ENCODE results near the gene STXBP1.
"Not testable (repeated sequence)": the region's sequence is repeated elsewhere in the genome, so short reads cannot be mapped to it uniquely, and the experiment has no call there.

Gene STXBP1

DNA sequence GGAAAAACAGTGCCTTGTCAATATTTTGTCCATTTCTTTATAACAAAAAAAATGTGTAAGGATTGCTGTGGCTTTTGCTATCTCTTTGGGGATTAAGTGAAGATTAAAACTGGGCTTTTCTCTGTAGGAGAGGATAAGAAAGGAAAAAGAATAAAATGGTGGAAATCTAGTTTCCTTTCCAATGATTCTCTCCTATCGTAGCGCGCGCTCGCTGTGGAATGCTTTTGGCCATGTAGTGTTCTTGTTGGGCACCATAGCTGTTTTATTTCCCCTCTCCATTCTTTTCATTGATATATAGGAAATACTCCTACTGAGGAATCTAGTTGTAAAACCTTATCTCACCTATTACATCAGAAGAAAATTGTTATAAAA lies 1.5 kb downstream of the STXBP1 start:
- no peak for DNase-seq (ENCODE audit: extremely low read depth in 1 of 2, low read depth in 1 of 2)

DNA sequence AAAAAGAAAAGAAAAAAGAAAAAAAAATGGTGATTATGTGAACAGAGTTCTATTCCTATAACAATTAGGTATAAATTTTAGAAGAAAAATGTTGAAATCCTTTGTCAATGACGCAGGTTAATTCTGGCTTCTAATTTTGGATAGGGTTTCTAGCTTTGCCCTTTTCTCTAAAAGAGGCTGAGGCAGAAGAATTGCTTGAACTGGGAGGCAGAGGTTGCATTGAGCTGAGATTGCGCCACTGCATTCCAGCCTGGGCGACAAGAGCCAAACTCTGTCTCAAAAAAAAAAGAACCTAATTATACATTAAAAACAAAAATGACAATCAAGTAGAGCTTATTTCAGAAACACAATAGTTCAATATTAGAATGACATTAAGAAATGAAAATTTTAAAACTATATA lies 2.9 kb downstream of the STXBP1 start:
- DNase-seq (ENCODE audit: extremely low read depth in 1 of 2, low read depth in 1 of 2) = no peak

DNA sequence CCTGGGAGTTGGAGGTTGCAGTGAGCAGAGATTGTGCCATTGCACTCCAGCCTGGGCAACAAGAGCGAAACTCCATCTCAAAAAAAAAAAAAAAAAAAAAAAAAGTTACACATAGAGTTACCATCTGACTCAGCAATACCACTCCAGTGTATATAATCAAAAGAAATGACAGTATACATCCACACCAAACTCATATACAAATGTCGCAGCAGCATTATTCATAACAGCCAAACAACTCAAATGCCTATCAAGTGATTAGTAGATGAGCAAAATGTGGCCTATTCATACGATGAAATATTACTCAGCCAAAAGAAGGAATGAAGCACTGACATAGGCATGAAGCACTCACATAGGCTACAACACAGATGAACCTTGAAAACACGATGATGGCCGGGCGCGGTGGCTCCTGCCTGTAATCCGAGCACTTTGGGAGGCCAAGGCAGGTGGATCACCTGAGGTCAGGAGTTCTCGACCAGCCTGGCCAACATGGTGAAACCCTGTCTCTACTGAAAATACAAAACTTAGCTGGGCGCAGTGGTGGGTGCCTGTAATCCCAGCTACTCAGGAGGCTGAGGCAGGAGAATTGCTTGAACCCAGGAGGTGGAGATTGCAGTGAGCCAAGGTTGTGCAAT lies 9.4 kb downstream of the STXBP1 start:
- not testable (repeated sequence) for DNase-seq (ENCODE audit: extremely low read depth in 1 of 2, low read depth in 1 of 2)

- DNase-seq (ENCODE audit: extremely low read depth in 1 of 2, low read depth in 1 of 2) = no peak
These were observed 14.8 kb downstream of the STXBP1 start for GRCh38 chr9:127626752-127627493.

DNA sequence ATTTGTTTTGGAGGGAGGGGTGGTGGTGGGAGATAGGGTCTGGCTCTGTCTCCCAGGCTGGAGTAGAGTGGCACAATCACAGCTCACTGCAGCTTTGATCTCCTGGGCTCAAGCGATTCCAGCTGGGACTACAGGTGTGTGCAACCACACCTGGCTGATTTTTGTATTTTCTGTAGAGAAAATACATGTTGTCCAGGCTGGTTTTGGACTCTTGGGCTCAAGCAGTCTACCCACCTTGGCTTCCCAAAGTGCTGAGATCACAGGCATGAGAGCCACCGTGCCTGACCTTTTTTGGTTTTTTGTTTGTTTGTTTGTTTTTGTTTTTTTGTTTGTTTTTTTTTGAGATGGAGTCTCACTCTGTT lies 15.4 kb downstream of the STXBP1 start:
- no peak for DNase-seq (ENCODE audit: extremely low read depth in 1 of 2, low read depth in 1 of 2)

GRCh38 chr9:127628758-127629467 lies 16.8 kb downstream of the STXBP1 start:
- no peak for DNase-seq (ENCODE audit: extremely low read depth in 1 of 2, low read depth in 1 of 2)

DNA sequence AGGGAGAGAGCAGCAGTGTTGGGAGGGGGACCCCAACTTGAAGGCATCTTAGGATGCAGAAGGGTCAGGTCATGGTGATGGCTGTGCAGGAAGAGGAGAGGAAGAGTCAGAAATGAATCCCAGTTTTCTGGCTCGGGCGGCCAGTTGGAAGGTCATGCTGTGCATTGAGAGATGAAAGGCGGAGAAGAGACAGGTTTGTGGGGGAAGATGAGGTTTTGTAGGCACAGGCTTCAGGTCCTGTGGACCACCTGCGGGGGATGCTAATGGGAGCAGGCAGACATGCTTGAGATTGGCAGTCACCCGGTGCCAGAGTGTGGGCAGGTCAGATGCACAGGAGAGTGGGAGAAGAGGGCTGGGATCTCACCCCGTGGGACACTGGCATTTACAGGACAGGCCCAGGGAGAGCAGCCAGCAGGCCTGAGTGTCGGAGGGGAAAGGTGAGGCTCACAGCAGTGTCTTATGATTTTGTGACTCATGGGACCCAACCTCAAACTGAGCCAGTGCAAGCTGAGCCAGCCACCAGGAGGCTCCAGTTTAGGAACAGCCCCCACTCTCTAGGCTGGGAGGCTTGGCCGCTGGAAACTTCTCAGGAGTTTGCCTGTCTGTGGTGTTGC lies 17.5 kb downstream of the STXBP1 start:
- no peak for DNase-seq (ENCODE audit: extremely low read depth in 1 of 2, low read depth in 1 of 2)

DNA sequence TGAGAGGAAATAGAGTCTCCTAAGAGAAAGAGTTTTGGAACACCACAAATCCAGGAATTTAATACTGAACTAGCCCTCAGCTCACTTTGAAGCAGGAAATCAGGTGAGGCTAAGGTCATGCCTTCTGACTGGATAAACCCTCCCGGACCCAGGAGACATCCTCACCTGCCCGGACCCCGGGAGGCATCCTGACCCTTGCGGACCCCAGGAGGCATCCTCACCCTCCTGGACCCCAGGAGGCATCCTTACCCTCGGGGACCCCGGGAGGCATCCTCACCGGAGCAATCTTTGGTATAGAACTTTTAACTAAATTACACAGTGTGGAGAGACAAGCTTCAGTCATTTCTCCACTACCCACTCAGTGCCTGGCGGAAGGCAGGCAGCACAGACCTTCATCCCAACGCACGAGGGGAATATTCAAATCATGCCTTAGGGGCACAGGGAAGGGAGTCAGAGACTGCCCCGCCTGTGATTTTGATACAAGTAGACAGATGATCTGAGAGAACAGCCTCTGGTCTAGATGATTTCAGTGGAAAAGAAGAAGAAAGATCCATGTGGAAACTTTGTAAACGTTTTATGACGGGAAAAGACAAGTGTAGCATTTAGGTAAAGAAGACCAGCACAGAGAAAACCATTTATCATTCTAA lies 21.3 kb downstream of the STXBP1 start:
- DNase-seq (ENCODE audit: extremely low read depth in 1 of 2, low read depth in 1 of 2) = no peak

GRCh38 chr9:127634021-127634420 lies 21.9 kb downstream of the STXBP1 start:
- no peak for DNase-seq (ENCODE audit: extremely low read depth in 1 of 2, low read depth in 1 of 2)

- DNase-seq (ENCODE audit: extremely low read depth in 1 of 2, low read depth in 1 of 2) = no peak
These were observed 22.6 kb downstream of the STXBP1 start for GRCh38 chr9:127634698-127635097.

DNA sequence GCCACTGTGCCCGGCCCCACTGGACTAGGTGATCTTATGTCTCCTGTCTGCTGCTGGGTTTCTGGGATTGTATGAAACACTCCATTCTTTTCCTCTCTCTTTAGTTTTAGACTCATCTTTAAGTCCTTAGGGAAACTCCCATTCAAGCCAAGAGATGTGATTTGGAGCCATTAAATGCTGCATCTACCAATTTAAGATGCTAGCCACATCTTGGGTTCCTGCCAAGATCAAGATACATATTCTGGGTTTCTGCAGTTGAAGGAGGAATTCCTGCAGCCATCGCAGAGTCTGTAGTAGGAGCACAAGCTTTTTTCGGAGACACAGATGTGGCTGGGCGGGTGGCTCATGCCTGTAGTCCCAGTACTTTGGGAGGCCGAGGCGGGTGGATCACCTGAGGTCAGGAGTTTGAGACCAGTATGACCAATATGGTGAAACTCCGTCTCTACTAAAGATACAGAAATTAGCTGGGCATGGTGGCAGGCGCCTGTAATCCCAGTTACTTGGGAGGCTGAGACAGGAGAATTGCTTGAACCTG lies 23.2 kb downstream of the STXBP1 start:
- no peak for DNase-seq (ENCODE audit: extremely low read depth in 1 of 2, low read depth in 1 of 2)

GRCh38 chr9:127637322-127637847 lies 25.3 kb downstream of the STXBP1 start:
- no peak for DNase-seq (ENCODE audit: extremely low read depth in 1 of 2, low read depth in 1 of 2)

DNA sequence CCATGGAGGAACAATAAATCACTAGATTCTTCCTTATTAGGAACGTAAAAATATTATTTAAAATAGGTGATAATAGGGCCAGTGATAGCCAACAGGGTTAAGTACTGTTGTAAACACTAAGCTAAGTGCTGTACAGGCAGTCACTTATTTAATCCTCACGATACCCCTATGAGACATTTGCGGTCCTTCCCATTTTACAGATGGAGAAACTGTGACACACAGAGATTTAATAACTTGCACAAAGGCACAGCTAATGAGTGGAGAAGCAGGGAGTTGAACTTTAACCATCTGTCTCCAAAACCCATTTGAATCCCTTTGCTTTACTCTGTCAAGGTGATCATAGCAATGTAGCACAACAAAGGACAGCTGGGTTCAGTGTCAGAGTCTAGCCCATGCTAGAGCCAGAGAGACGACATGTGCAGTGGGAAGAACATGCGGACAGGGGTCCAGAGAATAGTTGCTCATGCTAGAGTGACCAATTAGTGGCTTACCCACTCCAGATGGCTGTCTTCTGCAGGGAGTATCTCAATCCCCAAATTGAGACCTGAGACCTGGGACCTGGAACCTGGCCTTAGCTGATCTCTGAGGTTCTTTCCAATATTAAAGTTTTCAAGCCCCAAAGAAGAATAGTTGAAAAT lies 28.9 kb downstream of the STXBP1 start:
- DNase-seq (ENCODE audit: extremely low read depth in 1 of 2, low read depth in 1 of 2) = no peak

GRCh38 chr9:127642082-127642740 lies 30.1 kb downstream of the STXBP1 start:
- no peak for DNase-seq (ENCODE audit: extremely low read depth in 1 of 2, low read depth in 1 of 2)

- DNase-seq (ENCODE audit: extremely low read depth in 1 of 2, low read depth in 1 of 2) = no peak
These were observed 32.2 kb downstream of the STXBP1 start for GRCh38 chr9:127644146-127644827.

GRCh38 chr9:127644943-127645342 lies 32.9 kb downstream of the STXBP1 start:
- no peak for DNase-seq (ENCODE audit: extremely low read depth in 1 of 2, low read depth in 1 of 2)

DNA sequence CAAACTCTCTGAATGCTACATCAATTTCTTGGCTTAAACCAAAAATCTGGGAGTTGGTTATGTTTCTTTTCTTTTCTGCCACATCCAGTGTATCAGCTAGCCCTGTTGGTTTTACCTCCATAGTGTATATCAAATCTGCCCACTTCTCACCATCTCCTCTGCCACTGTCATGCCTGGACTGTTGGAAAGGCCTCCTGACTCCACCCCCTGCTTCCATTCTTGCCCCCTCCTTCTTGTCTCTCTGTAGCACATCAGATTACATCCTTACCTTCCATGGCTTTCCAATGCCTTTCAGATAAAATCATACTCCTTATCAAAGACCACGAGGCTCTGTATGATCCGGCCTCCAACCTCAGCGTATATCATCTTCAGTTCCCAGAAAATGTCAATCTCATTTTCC lies 35.4 kb downstream of the STXBP1 start:
- no peak for DNase-seq (ENCODE audit: extremely low read depth in 1 of 2, low read depth in 1 of 2)

DNA sequence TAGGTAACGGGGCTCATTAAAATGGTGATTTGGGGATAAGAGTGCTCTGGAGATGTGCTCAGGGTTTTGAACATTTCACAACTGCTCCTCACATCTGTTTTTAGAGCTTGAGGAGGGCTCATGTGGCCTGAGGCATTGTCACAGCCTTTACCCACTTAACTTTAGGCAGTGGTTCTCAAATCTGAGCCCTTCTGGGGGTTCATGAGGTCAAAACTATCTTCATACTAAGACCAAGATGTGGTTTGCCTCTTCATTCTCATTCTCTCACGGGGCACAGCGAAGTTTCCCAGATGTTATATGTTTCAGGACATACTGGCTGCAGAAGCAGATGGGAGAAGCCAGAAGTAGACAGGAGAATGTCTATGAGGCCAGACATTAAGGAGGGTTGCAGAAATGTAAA lies 38.4 kb downstream of the STXBP1 start:
- DNase-seq (ENCODE audit: extremely low read depth in 1 of 2, low read depth in 1 of 2) = no peak

All from activated CD8-positive, alpha-beta memory T cell treated with anti-CD3 and anti-CD28 coated beads for 1 hour (primary cell).